GM19239 (cell line): ENCODE results near the gene ZNF485.
"Not testable (repeated sequence)": the region's sequence is repeated elsewhere in the genome, so short reads cannot be mapped to it uniquely, and the experiment has no call there.

Experiments
- DNase-seq: peaks from one replicate; pipeline ENCODE4 v3.0.0; 2011; ENCODE audit warnings: low spot score; ENCODE audit not compliant: insufficient read length
- FAIRE-seq: peaks from 2 replicates; lab custom pipeline; 2011; peaks lifted over from hg19 to GRCh38; lab: Jason Lieb, UNC

The ZNF485 gene

GRCh38 chr10:43606323-43607198 lies at the start of gene ZNF485:
TSS of gene ZNF485 (plus strand) at chr10:43606438. CDS start at chr10:43607051, 613 bp downstream.
- DNase-seq (peak; percentile 69), FAIRE-seq (peak; percentile 76)

- FAIRE-seq: no peak
- no peak for DNase-seq
These were observed 49.0 kb upstream of the ZNF485 start for GRCh38 chr10:43557214-43557613.

- no peak for FAIRE-seq
- no peak for DNase-seq
These were observed 36.6 kb upstream of the ZNF485 start for GRCh38 chr10:43569681-43570080.

GRCh38 chr10:43570971-43571370 lies 35.3 kb upstream of the ZNF485 start:
- FAIRE-seq (no peak), DNase-seq (no peak)

- FAIRE-seq (no peak), DNase-seq (no peak)
These were observed 32.8 kb upstream of the ZNF485 start for GRCh38 chr10:43573250-43574000.

GRCh38 chr10:43574001-43574892 lies 32.0 kb upstream of the ZNF485 start, which contains the start of gene ZNF239:
TSS of gene ZNF239 (minus strand) at chr10:43574616. CDS start at chr10:43558079, 16,537 bp downstream.
- FAIRE-seq (peak; percentile 61), DNase-seq (peak; percentile 53)

GRCh38 chr10:43574906-43575305 lies 31.3 kb upstream of the ZNF485 start:
- DNase-seq (no peak), FAIRE-seq (no peak)

- DNase-seq: no peak
- no peak for FAIRE-seq
These were observed 30.2 kb upstream of the ZNF485 start for GRCh38 chr10:43576062-43576461.

- DNase-seq: no peak
- no peak for FAIRE-seq
These were observed 29.7 kb upstream of the ZNF485 start for GRCh38 chr10:43576580-43576979.

GRCh38 chr10:43584051-43584450 lies 22.2 kb upstream of the ZNF485 start:
- FAIRE-seq (no peak), DNase-seq (no peak)

- no peak for FAIRE-seq
These were observed 21.2 kb upstream of the ZNF485 start for GRCh38 chr10:43585046-43585445.

GRCh38 chr10:43585981-43586729 lies 20.1 kb upstream of the ZNF485 start:
- FAIRE-seq (no peak), DNase-seq (no peak)

More at GRCh38 chr10:43585046-43585445, 21.2 kb upstream of the ZNF485 start:
- no peak for DNase-seq

GRCh38 chr10:43586730-43587115 lies 19.5 kb upstream of the ZNF485 start:
- not testable (repeated sequence) for DNase-seq, FAIRE-seq

- no peak for DNase-seq
- FAIRE-seq: no peak
These were observed 14.8 kb upstream of the ZNF485 start for GRCh38 chr10:43591303-43591904.

- peak; percentile 94 for FAIRE-seq
- peak; percentile 41 for DNase-seq
These were observed 11.2 kb upstream of the ZNF485 start for GRCh38 chr10:43594944-43595589.

GRCh38 chr10:43595739-43596298 lies 10.4 kb upstream of the ZNF485 start:
- DNase-seq: no peak
- peak; percentile 87 for FAIRE-seq

- FAIRE-seq (no peak), DNase-seq (no peak)
These were observed 9.7 kb upstream of the ZNF485 start for GRCh38 chr10:43596546-43596945.

- DNase-seq (no peak), FAIRE-seq (no peak)
These were observed 7.8 kb upstream of the ZNF485 start for GRCh38 chr10:43598446-43598845.
